AG20443 (cell line): ENCODE measurements around the gene TCF12.
A peak's percentile ranks its signal among the peaks of the same experiment; 100 is the strongest.

ENCODE experiments used
- DNase-seq: peaks from one replicate; pipeline ENCODE4 v3.0.0; 2012; ENCODE audit warnings: low spot score, mixed read lengths

Gene TCF12

GRCh38 chr15:57320631-57321220 lies 402.3 kb downstream of the TCF12 start:
- peak; percentile 46 for DNase-seq

GRCh38 chr15:57321485-57321884 lies 403.0 kb downstream of the TCF12 start:
- DNase-seq: no peak

GRCh38 chr15:57321973-57322601 lies 403.6 kb downstream of the TCF12 start:
- no peak for DNase-seq

- no peak for DNase-seq
These were observed 404.3 kb downstream of the TCF12 start for GRCh38 chr15:57322602-57323250.

GRCh38 chr15:57323299-57323805 lies 404.9 kb downstream of the TCF12 start:
- no peak for DNase-seq

GRCh38 chr15:57323806-57324589 lies 405.6 kb downstream of the TCF12 start:
- no peak for DNase-seq

GRCh38 chr15:57324590-57324890 lies 406.1 kb downstream of the TCF12 start:
- no peak for DNase-seq

GRCh38 chr15:57324944-57325679 lies 406.7 kb downstream of the TCF12 start:
- DNase-seq: no peak

- no peak for DNase-seq
These were observed 407.8 kb downstream of the TCF12 start for GRCh38 chr15:57326196-57326595.

- DNase-seq: peak; percentile 76
These were observed 409.6 kb downstream of the TCF12 start for GRCh38 chr15:57327985-57328471.

GRCh38 chr15:57328479-57328878 lies 410.0 kb downstream of the TCF12 start:
- no peak for DNase-seq

- no peak for DNase-seq
These were observed 410.5 kb downstream of the TCF12 start for GRCh38 chr15:57328897-57329296.

GRCh38 chr15:57329582-57330367 lies 411.3 kb downstream of the TCF12 start:
- DNase-seq: no peak

GRCh38 chr15:57330619-57331340 lies 412.3 kb downstream of the TCF12 start:
- DNase-seq: no peak

- DNase-seq: no peak
These were observed 413.9 kb downstream of the TCF12 start for GRCh38 chr15:57332326-57332725.

- DNase-seq: no peak
These were observed 415.0 kb downstream of the TCF12 start for GRCh38 chr15:57333487-57333886.

GRCh38 chr15:57334257-57334656 lies 415.8 kb downstream of the TCF12 start:
- DNase-seq: peak; percentile 38

GRCh38 chr15:57335293-57335715 lies 416.9 kb downstream of the TCF12 start:
- DNase-seq: no peak

- no peak for DNase-seq
These were observed 417.3 kb downstream of the TCF12 start for GRCh38 chr15:57335719-57336118.

- DNase-seq: peak; percentile 82
These were observed 419.5 kb downstream of the TCF12 start for GRCh38 chr15:57337868-57338411.
